Measurements from ENCODE around the gene LAMC3.
"Not testable (repeated sequence)": the region's sequence is repeated elsewhere in the genome, so short reads cannot be mapped to it uniquely, and the experiment has no call there.

The LAMC3 gene

GRCh38 chr9:130992682-130993032 is 16.3 kb upstream of the LAMC3 start:
- DNase-seq: no peak

- DNase-seq: no peak
Observed at GRCh38 chr9:130993303-130994030, 15.5 kb upstream of the LAMC3 start.

- peak; percentile 92 for DNase-seq
Observed at GRCh38 chr9:130994135-130995085, 14.6 kb upstream of the LAMC3 start.

- peak; percentile 92 for DNase-seq
Observed at GRCh38 chr9:130995086-130996011, 13.6 kb upstream of the LAMC3 start.

- DNase-seq: peak; percentile 33
Observed at GRCh38 chr9:130996205-130996604, 12.8 kb upstream of the LAMC3 start.

- peak; percentile 64 for DNase-seq
Observed at GRCh38 chr9:130996676-130997394, 12.1 kb upstream of the LAMC3 start.

- no peak for DNase-seq
Observed at GRCh38 chr9:130997395-130997684, 11.6 kb upstream of the LAMC3 start.

- peak; percentile 95 for DNase-seq
Observed at GRCh38 chr9:130997925-130998596, 10.9 kb upstream of the LAMC3 start.

GRCh38 chr9:130998597-130999244 is 10.3 kb upstream of the LAMC3 start:
- DNase-seq: no peak

GRCh38 chr9:130999245-130999623 is 9.7 kb upstream of the LAMC3 start:
- no peak for DNase-seq

- DNase-seq: not testable (repeated sequence)
Observed at GRCh38 chr9:131000526-131000925, 8.4 kb upstream of the LAMC3 start.

- no peak for DNase-seq
Observed at GRCh38 chr9:131001021-131001420, 8.0 kb upstream of the LAMC3 start.

- no peak for DNase-seq
Observed at GRCh38 chr9:131001990-131002389, 7.0 kb upstream of the LAMC3 start.

GRCh38 chr9:131006601-131007000 is 2.4 kb upstream of the LAMC3 start:
- DNase-seq: no peak

GRCh38 chr9:131008086-131008485 is 888 bp upstream of the LAMC3 start:
- no peak for DNase-seq

- no peak for DNase-seq
Observed at GRCh38 chr9:131008563-131008908, 438 bp upstream of the LAMC3 start.

- no peak for DNase-seq
Observed at GRCh38 chr9:131010482-131011273, 1.7 kb downstream of the LAMC3 start.

GRCh38 chr9:131011274-131012022 is 2.5 kb downstream of the LAMC3 start:
- DNase-seq: no peak

GRCh38 chr9:131012023-131012334 is 3.0 kb downstream of the LAMC3 start:
- DNase-seq: no peak

GRCh38 chr9:131012396-131012917 is 3.5 kb downstream of the LAMC3 start:
- DNase-seq: peak; percentile 51
